SK-N-SH (cell line): Measurements from ENCODE around the gene CRLF2. TPM values are rescaled to one million over a fixed set of nuclear protein-coding genes. Genes with fewer than 3 reads are reported as not detected.

Source experiments
- CTCF ChIA-PET: fragments of 300-600, 350-600 bp; formaldehyde crosslinking; extraction: SDS; loops from one replicate; lab custom pipeline; 2021; lab: Yijun Ruan, JAX
- POLR2A ChIA-PET: fragments of 350-600 bp; sonication (Branson Sonifier 250); formaldehyde crosslinking; extraction: SDS; loops from one replicate; lab custom pipeline; 2020; ENCODE audit warnings: antibody characterized with exemption, inconsistent platforms; lab: Yijun Ruan, JAX
- DNase-seq: peaks from one replicate; pipeline ENCODE4 v3.0.0; 2012
- H2AFZ ChIP-seq: fragments of 200-600 bp; sonication (generic); 2 replicates; pipeline ENCODE4 v1.8.1; 2016; ENCODE audit warnings: antibody characterized with exemption, mild to moderate bottlenecking, low read depth
- H3F3A ChIP-seq: fragments of 200-600 bp; sonication (generic); replicated peaks from 2 replicates; pipeline ENCODE3; 2016; ENCODE audit warnings: antibody characterized with exemption, mild to moderate bottlenecking; ENCODE audit not compliant: insufficient read depth
- H3K27ac ChIP-seq, 2 experiments: fragments of 200-500 bp in 1 of 2; fragments of 200-600 bp in 1 of 2; sonication (Bioruptor generic) in 1 of 2; sonication (generic), shearing (Covaris generic) in 1 of 2; 2 replicates each; pipeline versions ENCODE4 v1.5.1 to v1.6.1; 2014 to 2016; ENCODE audit warnings: low read depth in 2 of 2, inconsistent platforms in 1 of 2, low read length in 1 of 2, mild to moderate bottlenecking in 1 of 2, mixed read lengths in 1 of 2
- H3K27me3 ChIP-seq: fragments of 200-600 bp; sonication (generic), shearing (Covaris generic); 2 replicates; pipeline ENCODE4 v1.6.1; 2016; ENCODE audit warnings: mixed run types; ENCODE audit not compliant: insufficient read depth
- H3K36me3 ChIP-seq, 2 experiments: fragments of 200-500 bp in 1 of 2; fragments of 200-600 bp in 1 of 2; sonication (Bioruptor generic) in 1 of 2; sonication (generic) in 1 of 2; replicated peaks in 1 of 2; 2 replicates each; pipeline versions ENCODE3 to v1.5.1; 2014 to 2016; ENCODE audit warnings: low read length in 1 of 2, mild to moderate bottlenecking in 1 of 2; ENCODE audit not compliant: insufficient read depth in 2 of 2, control insufficient read depth in 1 of 2
- H3K4me1 ChIP-seq, 2 experiments: fragments of 200-500 bp in 1 of 2; fragments of 200-600 bp in 1 of 2; sonication (Bioruptor generic) in 1 of 2; sonication (generic), shearing (Covaris generic) in 1 of 2; 2 replicates each; pipeline versions ENCODE4 v1.5.1 to v1.6.1; 2014 to 2016; ENCODE audit warnings: low read depth in 1 of 2, low read length in 1 of 2, mixed run types in 1 of 2; ENCODE audit not compliant: insufficient read depth in 2 of 2, control insufficient read depth in 1 of 2
- H3K4me2 ChIP-seq: fragments of 200-600 bp; sonication (generic), shearing (Covaris generic); 2 replicates; pipeline ENCODE4 v1.6.1; 2017; ENCODE audit warnings: mixed run types
- H3K4me3 ChIP-seq, 2 experiments: fragments of 200-500 bp in 1 of 2; fragments of 200-600 bp in 1 of 2; sonication (Bioruptor generic) in 1 of 2; sonication (generic), shearing (Covaris generic) in 1 of 2; 2 replicates each; pipeline versions ENCODE4 v1.5.1 to v1.8.1; 2014 to 2016; ENCODE audit warnings: low read depth in 2 of 2, inconsistent platforms in 1 of 2, low read length in 1 of 2, mild to moderate bottlenecking in 1 of 2, mixed read lengths in 1 of 2, moderate library complexity in 1 of 2
- H3K79me2 ChIP-seq: fragments of 200-600 bp; sonication (generic); 2 replicates; pipeline ENCODE4 v1.8.1; 2017; ENCODE audit warnings: mild to moderate bottlenecking; ENCODE audit not compliant: insufficient read depth
- H3K9ac ChIP-seq: fragments of 200-600 bp; sonication (generic); 2 replicates; pipeline ENCODE4 v1.6.1; 2017; ENCODE audit warnings: mixed run types
- H3K9me2 ChIP-seq: fragments of 200-600 bp; sonication (generic); 2 replicates; pipeline ENCODE4 v1.6.1; 2017; ENCODE audit warnings: mixed run types
- H3K9me3 ChIP-seq: fragments of 200-600 bp; sonication (generic); 2 replicates; pipeline ENCODE4 v1.6.1; 2017; ENCODE audit warnings: mixed run types, mild to moderate bottlenecking, moderate library complexity
- H4K20me1 ChIP-seq: fragments of 200-600 bp; sonication (generic); 2 replicates; pipeline ENCODE4 v1.6.1; 2017; ENCODE audit warnings: mild to moderate bottlenecking, mixed run types; ENCODE audit not compliant: insufficient read depth
- ELF1 ChIP-seq: IDR thresholded peaks from 2 replicates; pipeline ENCODE4 v1.4.0; 2012
- EP300 ChIP-seq, 2 experiments: IDR thresholded peaks; 2 replicates each; pipeline versions ENCODE4 v1.4.0 to v1.6.1; 2012; ENCODE audit warnings: borderline replicate concordance in 1 of 2, low read depth in 1 of 2, low read length in 1 of 2
- EZH2phosphoT487 ChIP-seq: fragments of 200-600 bp; sonication (generic); IDR thresholded peaks from 2 replicates; pipeline ENCODE4 v1.6.1; 2017; ENCODE audit warnings: low read depth, mixed run types, mild to moderate bottlenecking, antibody characterized with exemption, moderate library complexity, borderline replicate concordance
- FOXJ3 ChIP-seq: sonication (generic); formaldehyde crosslinking; IDR thresholded peaks from 2 replicates; pipeline ENCODE4 v1.5.1; 2020; ENCODE audit warnings: mild to moderate bottlenecking, missing genetic modification reagents
- IRF3 ChIP-seq: fragments of 150-350 bp; IDR thresholded peaks from 2 replicates; pipeline ENCODE4 v1.6.1; 2016; ENCODE audit warnings: mild to moderate bottlenecking, low read depth, low read length
- JUND ChIP-seq: IDR thresholded peaks from 2 replicates; pipeline ENCODE4 v1.4.0; 2012
- MAX ChIP-seq: IDR thresholded peaks from 2 replicates; pipeline ENCODE4 v1.4.0; 2012; ENCODE audit warnings: low read depth
- NFIC ChIP-seq: IDR thresholded peaks from 2 replicates; pipeline ENCODE4 v1.4.0; 2012; ENCODE audit warnings: borderline replicate concordance
- PBX3 ChIP-seq: IDR thresholded peaks from 2 replicates; pipeline ENCODE4; 2012
- POLR2AphosphoS5 ChIP-seq: IDR thresholded peaks from 2 replicates; pipeline ENCODE4 v1.6.1; 2012; ENCODE audit warnings: low read depth, low read length
- RAD21 ChIP-seq: IDR thresholded peaks from 2 replicates; pipeline ENCODE4 v1.6.1; 2012; ENCODE audit warnings: mild to moderate bottlenecking, low read length
- RFX5 ChIP-seq: IDR thresholded peaks from 2 replicates; pipeline ENCODE4 v1.6.1; 2012; ENCODE audit warnings: mild to moderate bottlenecking, improper control_type of control experiment, low read length
- RXRA ChIP-seq: IDR thresholded peaks from 2 replicates; pipeline ENCODE4 v1.4.0; 2012; ENCODE audit warnings: low read depth, mild to moderate bottlenecking, borderline replicate concordance
- SIN3A ChIP-seq: IDR thresholded peaks from 2 replicates; pipeline ENCODE4 v1.6.1; 2012; ENCODE audit warnings: low read depth, mild to moderate bottlenecking, low read length, moderate library complexity, borderline replicate concordance
- SMC3 ChIP-seq: IDR thresholded peaks from 2 replicates; pipeline ENCODE4 v1.6.1; 2012; ENCODE audit warnings: low read depth, low read length, improper control_type of control experiment
- TEAD4 ChIP-seq: IDR thresholded peaks from 2 replicates; pipeline ENCODE4 v1.4.0; 2012; ENCODE audit warnings: mild to moderate bottlenecking, borderline replicate concordance; ENCODE audit not compliant: insufficient read depth
- USF1 ChIP-seq: IDR thresholded peaks from 2 replicates; pipeline ENCODE4 v1.4.0; 2012; ENCODE audit warnings: low read depth, borderline replicate concordance
- YY1 ChIP-seq: IDR thresholded peaks from 2 replicates; pipeline ENCODE4 v1.4.0; 2012; ENCODE audit warnings: low read depth, mild to moderate bottlenecking
- WGBS: methylation state at CpG from one replicate; pipeline ENCODE4 v1.1.6; 2017; ENCODE audit warnings: low lambda C conversion rate; 5-methylcytosine and 5-hydroxymethylcytosine counted together
- polyA plus RNA-seq, 3 experiments: library from polyadenylated mRNA; depleted of rRNA; stranded (reverse); fragments of >200 nt; gene quantifications; 2 replicates each; pipeline ENCODE4 v1.2.3, GENCODE V29; 2012

The CRLF2 gene
- polyA plus RNA-seq, 1 of the 3 experiments (the other 2 are of a cell fraction), result not detected

- Histone ChIP-seq H3K79me2 (no peaks in the 10 kb centered on the region), H3K4me3 (no peak overlapping the region), H3K27ac (no peak overlapping the region), H2AFZ (no peak overlapping the region), H3K27me3 (no peaks in the 10 kb centered on the region; the same call in 1 of the 2 replicates), H3K36me3 (no peaks in the 10 kb centered on the region), H3K4me1 (no peaks in the 10 kb centered on the region), H3K4me2 (no peak overlapping the region), H3K9ac (no peak overlapping the region), H3K9me2 (no peaks in the 10 kb centered on the region), H4K20me1 (no peaks in the 10 kb centered on the region), H3F3A (peaks cover 2% of the 10 kb centered on the region), H3K9me3 (no peaks in the 10 kb centered on the region)
- no peak for DNase-seq
- ChIA-PET POLR2A (no interaction called here), CTCF (no interaction called here)
- no peak for TF ChIP-seq SIN3A
- TF ChIP-seq POLR2AphosphoS5, result no peak
- no peak for TF ChIP-seq MAX
- no peak for TF ChIP-seq NFIC
- 40% methylated on average over 12 of the region's 12 CpGs for WGBS
These were observed 46.8 kb downstream of the CRLF2 start for GRCh38 chrX:1165535-1166196.

- CTCF ChIA-PET, result no interaction called here
- DNase-seq, result peak; percentile 16
- Histone ChIP-seq H3K27me3 (no peaks in the 10 kb centered on the region), H2AFZ (no peak overlapping the region), H4K20me1 (no peaks in the 10 kb centered on the region), H3K4me2 (no peak overlapping the region), H3K27ac (no peak overlapping the region), H3K4me1 (no peaks in the 10 kb centered on the region), H3K9me2 (no peaks in the 10 kb centered on the region), H3F3A (peaks cover 12% of the 10 kb centered on the region), H3K36me3 (no peaks in the 10 kb centered on the region), H3K79me2 (no peaks in the 10 kb centered on the region), H3K9me3 (no peaks in the 10 kb centered on the region), H3K9ac (no peak overlapping the region), H3K4me3 (no peak overlapping the region)
- WGBS, result 29% methylated on average over 18 of the region's 18 CpGs
- POLR2A ChIA-PET, result no interaction called here
- TF ChIP-seq EZH2phosphoT487, result no peak
- no peak for TF ChIP-seq SMC3
- TF ChIP-seq YY1, result no peak
- no peak for TF ChIP-seq PBX3
- no peak for TF ChIP-seq TEAD4
- TF ChIP-seq NFIC, result no peak
- no peak for TF ChIP-seq RFX5
- TF ChIP-seq ELF1, result no peak
- no peak for TF ChIP-seq EP300 (IDR thresholded peaks at IDR 0.05; ENCODE audit: borderline replicate concordance in 1 of 2, low read depth in 1 of 2, low read length in 1 of 2)
- no peak for TF ChIP-seq RAD21
- TF ChIP-seq IRF3, result no peak
- TF ChIP-seq JUND, result no peak
- TF ChIP-seq FOXJ3 (CRISPR knock-in tag), result no peak
- TF ChIP-seq RXRA, result no peak
- TF ChIP-seq USF1, result no peak
These were observed 47.8 kb downstream of the CRLF2 start for GRCh38 chrX:1164322-1165288.
